H1 (cell line): Measurements from ENCODE around the gene MKI67. TPM values are rescaled to one million over a fixed set of nuclear protein-coding genes. Genes with fewer than 3 reads are reported as not detected.

ENCODE experiments used
- EGR1 ChIP-seq: IDR thresholded peaks from 2 replicates; pipeline ENCODE4 v1.6.1; 2011; ENCODE audit warnings: low read depth, low read length, borderline replicate concordance
- FOSL1 ChIP-seq: IDR thresholded peaks from 2 replicates; pipeline ENCODE4 v1.6.1; 2011; ENCODE audit warnings: mild to moderate bottlenecking, low read depth, low read length, moderate library complexity; ENCODE audit not compliant: insufficient read depth
- KDM1A ChIP-seq: fragments of 200-600, 300-600 bp; sonication (generic); IDR thresholded peaks from 2 replicates; pipeline ENCODE4 v1.7.1; 2016; ENCODE audit warnings: mild to moderate bottlenecking, low read length, borderline replicate concordance
- MAX ChIP-seq: IDR thresholded peaks from 2 replicates; pipeline ENCODE4 v1.6.1; 2012; ENCODE audit warnings: inconsistent platforms
- POLR2AphosphoS5 ChIP-seq: IDR thresholded peaks from 2 replicates; pipeline ENCODE4 v1.6.1; 2011; ENCODE audit warnings: low read depth, low read length
- RAD21 ChIP-seq, 2 experiments: IDR thresholded peaks in 1 of 2; conservative IDR thresholded peaks in 1 of 2; 2 replicates each; pipeline ENCODE4 v1.6.1; 2011; ENCODE audit warnings: low read depth in 2 of 2, low read length in 2 of 2, improper control_type of control experiment in 1 of 2, inconsistent platforms in 1 of 2, mild to moderate bottlenecking in 1 of 2, moderate library complexity in 1 of 2
- polyA plus RNA-seq, 7 experiments: library from polyadenylated mRNA; depleted of rRNA in 3 of 7; stranded (reverse) in 5 of 7; unstranded in 2 of 7; fragments of >200 nt in 5 of 7; fragments of 200-250 nt in 2 of 7; gene quantifications; 1 replicate in 5 of 7; 2 replicates in 1 of 7; 4 replicates in 1 of 7; pipeline versions ENCODE4 v1.2.1 to v1.2.3, GENCODE V29; 2011 to 2013; ENCODE audit warnings: missing spikeins in 2 of 7, mixed read lengths in 2 of 7
- total RNA-seq: library from RNA; stranded (reverse); fragmentation: NEBNext Ultra II Directional; extraction: Animal tissue kit (Norgen Biotek cat#: 25700); gene quantifications from 2 replicates; pipeline ENCODE4 v1.2.1, GENCODE V29; 2021

Gene MKI67
- total and polyA plus RNA-seq, 2 of the 8 experiments (the other 6 are each of a cell fraction or from before 2014, with no cell fraction given): 15.8 to 85.1 TPM

GRCh38 chr10:128166151-128166550 is 39.9 kb upstream of the MKI67 start (continued):
- no peak for TF ChIP-seq MAX
- TF ChIP-seq POLR2AphosphoS5: no peak
- TF ChIP-seq FOSL1: no peak
- TF ChIP-seq KDM1A: no peak
- TF ChIP-seq RAD21 (IDR thresholded peaks at IDR 0.05 in 1 of 2, conservative IDR thresholded peaks at IDR 0.05 in 1 of 2; ENCODE audit: low read depth in 2 of 2, low read length in 2 of 2): no peak
- no peak for TF ChIP-seq EGR1
